GM23338 (cell line): ENCODE measurements around the gene FGGY. TPM values are rescaled to one million over a fixed set of nuclear protein-coding genes. Genes with fewer than 3 reads are reported as not detected.

ENCODE experiments used
- ATAC-seq: fragments of 200-7000 bp; cut with Tn5 transposase; 3 replicates; pipeline ENCODE4 v1.9.1; 2020
- DNase-seq: peaks from one replicate; pipeline ENCODE4 v3.0.0-alpha.2; 2015; ENCODE audit warnings: low spot score
- H2AFZ ChIP-seq: fragments of 200-600 bp; sonication (generic); 2 replicates; pipeline ENCODE4 v1.8.0; 2016; ENCODE audit warnings: antibody characterized with exemption, mild to moderate bottlenecking, moderate library complexity
- H3F3A ChIP-seq: fragments of 200-600 bp; sonication (generic); replicated peaks from 2 replicates; pipeline ENCODE4 v1.8.0; 2017; ENCODE audit warnings: antibody characterized with exemption, mixed run types, low read depth
- H3K27ac ChIP-seq: fragments of 200-600 bp; sonication (generic); 2 replicates; pipeline ENCODE4 v1.6.1; 2016; ENCODE audit warnings: low read depth
- H3K27me3 ChIP-seq: fragments of 200-600 bp; sonication (generic); 2 replicates; pipeline ENCODE4 v1.8.0; 2016; ENCODE audit warnings: mild to moderate bottlenecking, mixed run types, moderate library complexity; ENCODE audit not compliant: insufficient read depth
- H3K36me3 ChIP-seq: fragments of 200-600 bp; sonication (generic); 2 replicates; pipeline ENCODE4 v1.8.0; 2016; ENCODE audit warnings: mild to moderate bottlenecking; ENCODE audit not compliant: insufficient read depth
- H3K4me1 ChIP-seq: fragments of 200-600 bp; sonication (generic); 2 replicates; pipeline ENCODE4 v1.8.0; 2016; ENCODE audit warnings: mild to moderate bottlenecking, moderate library complexity; ENCODE audit not compliant: insufficient read depth
- H3K4me2 ChIP-seq: fragments of 200-600 bp; sonication (generic); 2 replicates; pipeline ENCODE4 v1.7.1; 2017; ENCODE audit warnings: mixed run types
- H3K4me3 ChIP-seq: fragments of 200-600 bp; sonication (generic); 2 replicates; pipeline ENCODE4 v1.6.1; 2016; ENCODE audit warnings: mixed run types
- H3K79me2 ChIP-seq: fragments of 200-600 bp; sonication (generic); replicated peaks from 2 replicates; pipeline ENCODE4 v1.8.0; 2017; ENCODE audit warnings: mild to moderate bottlenecking; ENCODE audit not compliant: insufficient read depth
- H3K9me2 ChIP-seq: fragments of 200-600 bp; sonication (generic); 2 replicates; pipeline ENCODE4 v1.8.0; 2017; ENCODE audit not compliant: insufficient read depth
- H4K20me1 ChIP-seq: fragments of 200-600 bp; sonication (generic); replicated peaks from 2 replicates; pipeline ENCODE4 v1.8.0; 2017; ENCODE audit warnings: mild to moderate bottlenecking; ENCODE audit not compliant: insufficient read depth
- H3K27ac Mint-ChIP-seq: 2 replicates; pipeline ENCODE4 v1.8.0; 2020; ENCODE audit warnings: inconsistent platforms, mild to moderate bottlenecking, moderate library complexity, mixed read lengths
- H3K27me3 Mint-ChIP-seq: 3 replicates; pipeline ENCODE4 v1.8.0; 2022; ENCODE audit warnings: low read depth, mild to moderate bottlenecking, moderate library complexity, mixed read lengths, inconsistent platforms; ENCODE audit not compliant: insufficient read depth, poor library complexity
- H3K36me3 Mint-ChIP-seq: 3 replicates; pipeline ENCODE4 v1.8.0; 2021; ENCODE audit warnings: low read depth, mild to moderate bottlenecking, inconsistent platforms, moderate library complexity, mixed read lengths
- H3K4me1 Mint-ChIP-seq: 3 replicates; pipeline ENCODE4 v1.8.0; 2020; ENCODE audit warnings: mild to moderate bottlenecking, inconsistent platforms, mixed read lengths
- H3K4me3 Mint-ChIP-seq: 3 replicates; pipeline ENCODE4 v1.8.0; 2021; ENCODE audit warnings: moderate library complexity, mild to moderate bottlenecking, inconsistent platforms, mixed read lengths
- H3K9me3 Mint-ChIP-seq: 3 replicates; pipeline ENCODE4 v1.8.0; 2020; ENCODE audit warnings: moderate library complexity, mild to moderate bottlenecking, inconsistent platforms, mixed read lengths
- CREB1 ChIP-seq: fragments of 250-450 bp; sonication (Bioruptor Pico); IDR thresholded peaks from 2 replicates; pipeline ENCODE4 v1.5.0; 2020; ENCODE audit warnings: low read depth, mild to moderate bottlenecking, moderate library complexity
- CTCF ChIP-seq, 2 experiments: fragments of 200-600 bp in 1 of 2; sonication (generic) in 1 of 2; conservative IDR thresholded peaks; 2 replicates each; pipeline versions ENCODE4 v1.5.1 to v1.6.1; 2016 to 2017; ENCODE audit warnings: antibody characterized with exemption in 2 of 2, low read depth in 2 of 2, mild to moderate bottlenecking in 2 of 2, moderate library complexity in 1 of 2
- ETS1 ChIP-seq: IDR thresholded peaks from 2 replicates; pipeline ENCODE4 v1.6.1; 2016; ENCODE audit warnings: antibody characterized with exemption
- NANOG ChIP-seq: IDR thresholded peaks from 2 replicates; pipeline ENCODE4 v1.6.1; 2016; ENCODE audit warnings: antibody characterized with exemption, borderline replicate concordance
- POLR2AphosphoS5 ChIP-seq: IDR thresholded peaks from 2 replicates; pipeline ENCODE4 v1.6.1; 2016; ENCODE audit warnings: antibody characterized with exemption, low read depth
- ZNF114 ChIP-seq: fragments of 250-450 bp; sonication (Bioruptor Pico); IDR thresholded peaks from 2 replicates; pipeline ENCODE4 v1.5.0; 2020; ENCODE audit warnings: mild to moderate bottlenecking, moderate library complexity
- ZNF462 ChIP-seq: fragments of 250-450 bp; sonication (Bioruptor Pico); IDR thresholded peaks from 2 replicates; pipeline ENCODE4 v1.5.0; 2020; ENCODE audit warnings: mild to moderate bottlenecking, moderate library complexity
- polyA plus RNA-seq: library from polyadenylated mRNA; unstranded; fragments of >200 nt; fragmentation: Nextera tagmentation; extraction: Ambion mirVana; gene quantifications from 2 replicates; pipeline ENCODE4 v1.2.1, GENCODE V29; 2016
- total RNA-seq: library from RNA; depleted of rRNA; stranded (reverse); fragments of >200 nt; shearing (Covaris generic); gene quantifications from 2 replicates; pipeline ENCODE4 v1.2.3, GENCODE V29; 2014

Gene FGGY
- total and polyA plus RNA-seq, 2 experiments from 2014 or later = 10.9 to 21.4 TPM

- H3F3A ChIP-seq = no peaks in the 10 kb centered on the region
- H3K4me2 ChIP-seq = no peak overlapping the region
- H3K27me3 ChIP-seq = no peaks in the 10 kb centered on the region
- H2AFZ ChIP-seq = no peak overlapping the region
- H3K4me1 ChIP-seq = peaks cover 9% of the 10 kb centered on the region; the same call in 1 of the 2 replicates
- peaks cover 2% of the 10 kb centered on the region for H3K27me3 Mint-ChIP-seq
- H3K9me2 ChIP-seq = peaks cover 16% of the 10 kb centered on the region
- H3K4me3 Mint-ChIP-seq = no peak overlapping the region
- H3K36me3 Mint-ChIP-seq = peaks cover 16% of the 10 kb centered on the region
- TF ChIP-seq CTCF (conservative IDR thresholded peaks at IDR 0.05; ENCODE audit: low read depth in 2 of 2) = no peak
- TF ChIP-seq ETS1 = no peak
- H3K9me3 Mint-ChIP-seq = peaks cover 6% of the 10 kb centered on the region; the same call in 2 of the 3 replicates
- H3K27ac ChIP-seq = no peak overlapping the region
- no peaks in the 10 kb centered on the region for H4K20me1 ChIP-seq
- no peak for ATAC-seq
- DNase-seq = no peak
- H3K4me1 Mint-ChIP-seq = peaks cover 6% of the 10 kb centered on the region
- H3K79me2 ChIP-seq = no peaks in the 10 kb centered on the region
- H3K4me3 ChIP-seq = no peak overlapping the region
- H3K36me3 ChIP-seq = no peaks in the 10 kb centered on the region
- no peak overlapping the region for H3K27ac Mint-ChIP-seq
Observed at GRCh38 chr1:59378621-59379370, 81.9 kb downstream of the FGGY start.

- H3K9me3 Mint-ChIP-seq = peaks cover 6% of the 10 kb centered on the region; the same call in 2 of the 3 replicates
- no peak overlapping the region for H2AFZ ChIP-seq
- no peaks in the 10 kb centered on the region for H3K79me2 ChIP-seq
- no peak overlapping the region for H3K4me3 ChIP-seq
- peaks cover 2% of the 10 kb centered on the region for H3K27me3 Mint-ChIP-seq
- H3K27me3 ChIP-seq = no peaks in the 10 kb centered on the region
- no peaks in the 10 kb centered on the region for H4K20me1 ChIP-seq
- H3K4me1 Mint-ChIP-seq = peaks cover 11% of the 10 kb centered on the region
- H3F3A ChIP-seq = no peaks in the 10 kb centered on the region
- H3K9me2 ChIP-seq = peaks cover 16% of the 10 kb centered on the region
- H3K36me3 ChIP-seq = no peaks in the 10 kb centered on the region
- H3K36me3 Mint-ChIP-seq = peaks cover 16% of the 10 kb centered on the region
- peaks cover 15% of the 10 kb centered on the region for H3K4me1 ChIP-seq
- no peak for DNase-seq
- no peak overlapping the region for H3K27ac ChIP-seq
- no peak for ATAC-seq
- no peak overlapping the region for H3K4me2 ChIP-seq
- H3K4me3 Mint-ChIP-seq = no peak overlapping the region
- H3K27ac Mint-ChIP-seq = no peak overlapping the region
- TF ChIP-seq POLR2AphosphoS5 (no peak), ZNF114 (CRISPR knock-in tag) (no peak), CTCF (conservative IDR thresholded peaks at IDR 0.05; ENCODE audit: low read depth in 2 of 2) (no peak), ETS1 (no peak), NANOG (no peak), ZNF462 (CRISPR knock-in tag) (no peak), CREB1 (CRISPR knock-in tag) (no peak)
Observed at GRCh38 chr1:59379371-59379728, 82.5 kb downstream of the FGGY start.
